Measurements from ENCODE around the gene ADARB1.

- TF ChIP-seq ETV6 (CRISPR knock-in tag; IDR thresholded peaks at IDR 0.05) (no peak), CTCF (IDR thresholded peaks at IDR 0.05) (no peak), TEAD4 (CRISPR knock-in tag; IDR thresholded peaks at IDR 0.05) (no peak), USF1 (CRISPR knock-in tag; IDR thresholded peaks at IDR 0.05) (no peak), SP1 (CRISPR knock-in tag; conservative IDR thresholded peaks at IDR 0.05) (no peak), USF2 (CRISPR knock-in tag; IDR thresholded peaks at IDR 0.05) (no peak), ZNF138 (CRISPR knock-in tag; conservative IDR thresholded peaks at IDR 0.05) (no peak), ATF3 (CRISPR knock-in tag; conservative IDR thresholded peaks at IDR 0.05) (no peak), MAX (CRISPR knock-in tag; IDR thresholded peaks at IDR 0.05) (no peak), ESRRA (CRISPR knock-in tag; IDR thresholded peaks at IDR 0.05; ENCODE audit: borderline replicate concordance) (no peak), ZNF671 (CRISPR knock-in tag; IDR thresholded peaks at IDR 0.05) (no peak), EMX1 (CRISPR knock-in tag; IDR thresholded peaks at IDR 0.05) (no peak), MYBL2 (CRISPR knock-in tag; IDR thresholded peaks at IDR 0.05) (no peak)
These were observed 34.7 kb downstream of the ADARB1 start for GRCh38 chr21:45108808-45109781.

All from WTC11 (cell line).